Measurements from ENCODE around the gene HDAC2. TPM values are rescaled to one million over a fixed set of nuclear protein-coding genes. Genes with fewer than 3 reads are reported as not detected.

HDAC2 gene
- total RNA-seq, 1 experiment from 2014 or later = 206 TPM

- TF ChIP-seq TCF7L2 (IDR thresholded peaks at IDR 0.05; ENCODE audit: low read depth, low read length) (no peak), SIN3A (IDR thresholded peaks at IDR 0.05; ENCODE audit: borderline replicate concordance, insufficient read depth, low read depth, low read length) (no peak), CTCF (IDR thresholded peaks at IDR 0.05) (no peak), POLR2AphosphoS5 (IDR thresholded peaks at IDR 0.05; ENCODE audit: low read depth, low read length) (no peak)
- TF ChIP-seq, protein P1, sequence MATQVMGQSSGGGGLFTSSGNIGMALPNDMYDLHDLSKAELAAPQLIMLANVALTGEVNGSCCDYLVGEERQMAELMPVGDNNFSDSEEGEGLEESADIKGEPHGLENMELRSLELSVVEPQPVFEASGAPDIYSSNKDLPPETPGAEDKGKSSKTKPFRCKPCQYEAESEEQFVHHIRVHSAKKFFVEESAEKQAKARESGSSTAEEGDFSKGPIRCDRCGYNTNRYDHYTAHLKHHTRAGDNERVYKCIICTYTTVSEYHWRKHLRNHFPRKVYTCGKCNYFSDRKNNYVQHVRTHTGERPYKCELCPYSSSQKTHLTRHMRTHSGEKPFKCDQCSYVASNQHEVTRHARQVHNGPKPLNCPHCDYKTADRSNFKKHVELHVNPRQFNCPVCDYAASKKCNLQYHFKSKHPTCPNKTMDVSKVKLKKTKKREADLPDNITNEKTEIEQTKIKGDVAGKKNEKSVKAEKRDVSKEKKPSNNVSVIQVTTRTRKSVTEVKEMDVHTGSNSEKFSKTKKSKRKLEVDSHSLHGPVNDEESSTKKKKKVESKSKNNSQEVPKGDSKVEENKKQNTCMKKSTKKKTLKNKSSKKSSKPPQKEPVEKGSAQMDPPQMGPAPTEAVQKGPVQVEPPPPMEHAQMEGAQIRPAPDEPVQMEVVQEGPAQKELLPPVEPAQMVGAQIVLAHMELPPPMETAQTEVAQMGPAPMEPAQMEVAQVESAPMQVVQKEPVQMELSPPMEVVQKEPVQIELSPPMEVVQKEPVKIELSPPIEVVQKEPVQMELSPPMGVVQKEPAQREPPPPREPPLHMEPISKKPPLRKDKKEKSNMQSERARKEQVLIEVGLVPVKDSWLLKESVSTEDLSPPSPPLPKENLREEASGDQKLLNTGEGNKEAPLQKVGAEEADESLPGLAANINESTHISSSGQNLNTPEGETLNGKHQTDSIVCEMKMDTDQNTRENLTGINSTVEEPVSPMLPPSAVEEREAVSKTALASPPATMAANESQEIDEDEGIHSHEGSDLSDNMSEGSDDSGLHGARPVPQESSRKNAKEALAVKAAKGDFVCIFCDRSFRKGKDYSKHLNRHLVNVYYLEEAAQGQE (IDR thresholded peaks at IDR 0.05; ENCODE audit: insufficient read depth in 1 of 2, low read depth in 2 of 2, low read length in 1 of 2) = no peak
- H3K4me1 ChIP-seq (ENCODE audit: control insufficient read depth, insufficient read depth, low read length) = no peaks in the 10 kb centered on the region
- H3K4me3 ChIP-seq (ENCODE audit: low read depth in 2 of 2, low read length in 2 of 2) = no peak overlapping the region
- no peaks in the 10 kb centered on the region for H3K27me3 ChIP-seq (ENCODE audit: control insufficient read depth, insufficient read depth, low read length)
- DNase-seq (ENCODE audit: low read depth, low spot score) = no peak
- intact Hi-C loops (cut with micrococcal nuclease; ENCODE audit: unreplicated experiment) (no loop called here), in situ Hi-C loops (cut with HindIII; ENCODE audit: low pct_unique_long_range_greater_than_20kb, low sequenced_read_pairs) (no loop called here)
- no TSS peak for BruUV-seq (replicated peaks)
- peaks cover 65% of the 10 kb centered on the region for H3K36me3 ChIP-seq (ENCODE audit: control insufficient read depth, insufficient read depth, low read length)
- no peak for ATAC-seq
- CTCF ChIA-PET = no interaction called here
- POLR2A ChIA-PET = interaction anchor here (0.6 kb wide), 1 partner anchor 10 kb away, joined by 5 read pairs; no protein-coding TSS in a partner anchor
- no peak overlapping the region for H3K27ac ChIP-seq (ENCODE audit: low read length)
- H3K9me3 ChIP-seq (ENCODE audit: control insufficient read depth, insufficient read depth, low read depth, low read length) = no peaks in the 10 kb centered on the region
These were observed 21.4 kb downstream of the HDAC2 start for GRCh38 chr6:113949499-113949898.

DNA sequence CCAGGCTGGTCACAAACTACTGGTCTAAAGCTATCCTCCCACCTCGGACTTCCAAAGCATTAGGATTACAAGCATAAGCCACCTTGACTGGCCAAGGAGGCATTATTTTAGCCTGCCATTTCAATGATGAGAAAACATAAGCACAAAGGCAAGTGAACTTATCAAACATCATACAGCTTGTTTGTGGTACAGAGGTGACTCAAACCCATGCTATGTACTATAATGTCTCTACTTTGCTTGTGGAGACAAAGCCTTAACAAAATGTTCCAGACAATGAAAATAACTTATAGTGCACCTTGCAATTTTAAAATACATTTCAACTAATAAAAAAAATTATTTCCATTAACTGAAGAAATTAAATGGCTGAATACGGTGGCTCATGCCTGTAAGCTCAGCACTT is 26.2 kb downstream of the HDAC2 start:
- no peaks in the 10 kb centered on the region for H3K4me1 ChIP-seq (ENCODE audit: control insufficient read depth, insufficient read depth, low read length)
- peaks cover 85% of the 10 kb centered on the region for H3K36me3 ChIP-seq (ENCODE audit: control insufficient read depth, insufficient read depth, low read length)
- in situ Hi-C loops (cut with HindIII; ENCODE audit: low pct_unique_long_range_greater_than_20kb, low sequenced_read_pairs) = no loop called here
- H3K27ac ChIP-seq (ENCODE audit: low read length) = no peak overlapping the region
- no peaks in the 10 kb centered on the region for H3K9me3 ChIP-seq (ENCODE audit: control insufficient read depth, insufficient read depth, low read depth, low read length)
- ATAC-seq (no peak), DNase-seq (ENCODE audit: low read depth, low spot score) (no peak)
- no peak overlapping the region for H3K4me3 ChIP-seq (ENCODE audit: low read depth in 2 of 2, low read length in 2 of 2)
- CTCF ChIA-PET = interaction anchor here (0.7 kb wide), 1 partner anchor 7 kb away, joined by 3 read pairs; no protein-coding TSS in a partner anchor
- TF ChIP-seq TCF7L2 (IDR thresholded peaks at IDR 0.05; ENCODE audit: low read depth, low read length) (no peak), POLR2AphosphoS5 (IDR thresholded peaks at IDR 0.05; ENCODE audit: low read depth, low read length) (no peak), CTCF (IDR thresholded peaks at IDR 0.05) (no peak)
- no peaks in the 10 kb centered on the region for H3K27me3 ChIP-seq (ENCODE audit: control insufficient read depth, insufficient read depth, low read length)
- POLR2A ChIA-PET = interaction anchor here (0.7 kb wide), 1 partner anchor 1339 kb away, joined by 4 read pairs; no protein-coding TSS in a partner anchor
- no TSS peak for BruUV-seq (replicated peaks)
- intact Hi-C loops (cut with micrococcal nuclease; ENCODE audit: unreplicated experiment) = no loop called here
